8988T (cell line): ENCODE data around the gene SELL.
"Not testable (repeated sequence)": the region's sequence is repeated elsewhere in the genome, so short reads cannot be mapped to it uniquely, and the experiment has no call there.

Experiments used
- DNase-seq: peaks from one replicate; pipeline ENCODE4 v3.0.0; 2011

The SELL gene

GRCh38 chr1:169662680-169663079 lies 48.7 kb downstream of the SELL start:
- not testable (repeated sequence) for DNase-seq

GRCh38 chr1:169661066-169661465 lies 50.4 kb downstream of the SELL start:
- not testable (repeated sequence) for DNase-seq

GRCh38 chr1:169658777-169659176 lies 52.6 kb downstream of the SELL start:
- not testable (repeated sequence) for DNase-seq

GRCh38 chr1:169653873-169654272 lies 57.5 kb downstream of the SELL start:
- no peak for DNase-seq

- DNase-seq, result no peak
Observed at GRCh38 chr1:169651035-169651434, 60.4 kb downstream of the SELL start.

GRCh38 chr1:169650551-169650950 lies 60.9 kb downstream of the SELL start:
- DNase-seq, result no peak

GRCh38 chr1:169648709-169649108 lies 62.7 kb downstream of the SELL start:
- no peak for DNase-seq

GRCh38 chr1:169648187-169648586 lies 63.2 kb downstream of the SELL start:
- no peak for DNase-seq

- no peak for DNase-seq
Observed at GRCh38 chr1:169647512-169647911, 63.9 kb downstream of the SELL start.

GRCh38 chr1:169644297-169644696 lies 67.1 kb downstream of the SELL start:
- no peak for DNase-seq
